OCI-LY7 (cell line): ENCODE data around the gene PEX10.

Source experiments
- CTCF ChIP-seq: fragments of 200-600 bp; sonication (generic); conservative IDR thresholded peaks from 2 replicates; pipeline ENCODE4 v1.5.1; 2014; ENCODE audit warnings: mild to moderate bottlenecking, antibody characterized with exemption, low read length, moderate library complexity, mixed read lengths
- EZH2phosphoT487 ChIP-seq: fragments of 200-600 bp; sonication (generic); IDR thresholded peaks from 2 replicates; pipeline ENCODE4 v1.6.1; 2018; ENCODE audit warnings: low read depth, borderline replicate concordance, mild to moderate bottlenecking, mixed run types, antibody characterized with exemption, low read length, moderate library complexity, mixed read lengths

DNA sequence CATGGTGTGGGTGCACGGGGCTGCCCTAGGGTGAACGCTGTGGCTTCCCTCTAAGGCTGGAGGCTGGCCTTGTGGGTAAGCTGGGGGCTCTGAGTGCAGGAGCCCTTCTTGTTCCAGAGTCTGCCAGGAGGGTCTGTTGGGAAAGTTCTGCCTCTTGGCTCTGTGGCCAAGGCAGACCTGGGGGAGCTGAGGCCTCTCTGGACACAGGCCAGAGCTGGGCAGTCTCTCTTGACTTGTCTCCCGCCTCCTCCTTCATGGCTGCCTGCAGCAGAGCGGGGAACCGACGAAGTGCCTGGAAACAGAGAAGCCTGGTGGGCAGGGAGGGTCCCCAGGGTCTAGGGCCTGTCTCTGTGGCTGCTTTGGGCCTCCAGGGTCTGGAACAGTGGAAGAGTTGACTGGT, 30.3 kb upstream of the PEX10 start:
- TF ChIP-seq CTCF (no peak), EZH2phosphoT487 (no peak)
